Kidney epithelial cell (primary cell): ENCODE data around the gene DENND1A. TPM values are rescaled to one million over a fixed set of nuclear protein-coding genes. Genes with fewer than 3 reads are reported as not detected.

Experiments used
- DNase-seq: peaks from one replicate; pipeline ENCODE4 v3.0.0-alpha.2; 2010; ENCODE audit warnings: low read depth
- H3K27me3 ChIP-seq: 2 replicates; pipeline ENCODE4 v1.6.0; 2011; ENCODE audit warnings: low read length; ENCODE audit not compliant: control insufficient read depth, insufficient read depth
- H3K36me3 ChIP-seq: 2 replicates; pipeline ENCODE4 v1.5.1; 2011; ENCODE audit warnings: low read length; ENCODE audit not compliant: control insufficient read depth, insufficient read depth
- H3K4me3 ChIP-seq: 2 replicates; pipeline ENCODE4 v1.5.1; 2011; ENCODE audit warnings: low read depth, mild to moderate bottlenecking, control low read depth, low read length
- CTCF ChIP-seq: IDR thresholded peaks from 2 replicates; pipeline ENCODE4 v1.5.1; 2011; ENCODE audit warnings: mild to moderate bottlenecking, moderate library complexity, low read length, control low read depth, inconsistent platforms; ENCODE audit not compliant: insufficient read depth, poor library complexity, severe bottlenecking
- total RNA-seq: library from RNA; depleted of rRNA; stranded (reverse); fragments of >200 nt; gene quantifications from 2 replicates; pipeline ENCODE4 v1.2.3, GENCODE V29; 2015

The DENND1A gene
- total RNA-seq, 1 donor from 2014 or later = 14.5 TPM

DNA sequence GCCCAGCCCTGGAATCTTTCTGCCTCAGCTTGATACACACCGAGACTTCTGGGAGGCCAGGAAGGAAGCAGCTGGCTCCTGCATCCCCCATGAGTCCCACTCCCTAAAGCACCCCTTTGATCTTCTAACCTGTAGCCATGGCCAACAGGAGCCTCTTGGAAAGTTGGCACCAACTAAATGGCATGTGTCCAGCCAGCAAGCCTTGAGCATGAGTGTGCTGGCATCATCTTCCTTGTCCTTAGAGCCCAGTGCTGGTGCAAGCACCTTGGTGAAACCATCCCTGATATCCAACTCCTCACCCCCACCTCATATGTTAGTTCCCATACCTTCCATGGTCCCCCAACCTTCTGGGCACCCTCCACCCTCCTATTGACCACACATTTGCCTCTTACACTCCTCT is 443.5 kb downstream of the DENND1A start:
- H3K36me3 ChIP-seq = no peaks in the 10 kb centered on the region
- DNase-seq = no peak
- no peaks in the 10 kb centered on the region for H3K27me3 ChIP-seq
- no peak for TF ChIP-seq CTCF
- H3K4me3 ChIP-seq = no peak overlapping the region

DNA sequence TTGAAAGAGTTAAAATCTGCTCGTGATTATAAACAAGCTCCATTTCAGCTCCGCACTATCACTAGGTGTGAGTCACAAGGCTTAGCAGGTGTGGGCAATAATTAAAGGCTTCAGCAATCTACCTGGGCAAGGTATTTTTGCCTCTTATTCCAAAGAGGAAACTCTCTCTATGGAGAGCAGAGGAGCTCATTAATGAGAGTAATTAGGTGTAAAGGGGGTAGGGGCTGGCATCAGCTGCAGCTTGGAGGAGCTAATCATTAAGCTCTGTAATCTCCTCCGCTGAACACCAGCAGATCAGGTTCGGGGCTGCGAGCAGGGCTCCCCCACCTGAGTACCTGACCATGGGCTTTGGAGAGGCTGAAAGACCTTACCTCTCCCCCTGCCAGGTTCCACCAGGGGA is 444.7 kb downstream of the DENND1A start:
- Histone ChIP-seq H3K36me3 (no peaks in the 10 kb centered on the region), H3K4me3 (no peak overlapping the region), H3K27me3 (no peaks in the 10 kb centered on the region)
- no peak for DNase-seq
- no peak for TF ChIP-seq CTCF

GRCh38 chr9:123484130-123484529 is 445.8 kb downstream of the DENND1A start:
- H3K27me3 ChIP-seq = no peaks in the 10 kb centered on the region
- no peak overlapping the region for H3K4me3 ChIP-seq
- H3K36me3 ChIP-seq = no peaks in the 10 kb centered on the region
- DNase-seq = no peak
- TF ChIP-seq CTCF = no peak

DNA sequence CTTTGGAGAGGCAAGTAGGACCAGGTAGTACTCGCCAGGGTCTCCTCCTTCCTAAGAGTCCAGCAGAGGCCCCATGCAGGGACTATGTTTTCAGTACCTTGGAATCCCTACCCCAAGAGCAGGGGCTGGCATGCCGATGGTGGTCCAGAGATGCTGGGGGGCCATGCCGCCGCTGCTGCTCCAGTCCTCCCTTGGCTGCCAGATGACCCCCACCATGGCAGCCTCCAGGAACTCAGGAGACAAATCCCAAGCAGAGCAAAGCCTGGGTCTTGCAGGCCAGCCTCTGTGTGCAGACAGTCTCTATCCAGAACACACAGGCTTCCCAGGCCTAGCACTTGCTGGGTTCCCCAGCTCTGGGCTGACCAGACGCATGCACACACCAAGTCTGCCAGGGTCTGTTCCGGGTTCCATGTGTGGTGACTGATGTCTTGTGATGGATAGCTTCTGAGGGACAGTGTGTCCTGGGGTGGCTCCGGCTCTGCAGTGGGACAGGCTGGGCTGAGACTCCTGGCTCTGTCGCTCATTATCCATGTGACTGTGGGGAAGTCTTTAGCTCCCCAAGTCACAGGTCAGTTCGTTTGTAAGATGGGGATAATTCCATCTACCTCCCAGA is 446.6 kb downstream of the DENND1A start:
- no peak for DNase-seq
- Histone ChIP-seq H3K27me3 (no peaks in the 10 kb centered on the region), H3K36me3 (no peaks in the 10 kb centered on the region), H3K4me3 (no peak overlapping the region)
- TF ChIP-seq CTCF = no peak

DNA sequence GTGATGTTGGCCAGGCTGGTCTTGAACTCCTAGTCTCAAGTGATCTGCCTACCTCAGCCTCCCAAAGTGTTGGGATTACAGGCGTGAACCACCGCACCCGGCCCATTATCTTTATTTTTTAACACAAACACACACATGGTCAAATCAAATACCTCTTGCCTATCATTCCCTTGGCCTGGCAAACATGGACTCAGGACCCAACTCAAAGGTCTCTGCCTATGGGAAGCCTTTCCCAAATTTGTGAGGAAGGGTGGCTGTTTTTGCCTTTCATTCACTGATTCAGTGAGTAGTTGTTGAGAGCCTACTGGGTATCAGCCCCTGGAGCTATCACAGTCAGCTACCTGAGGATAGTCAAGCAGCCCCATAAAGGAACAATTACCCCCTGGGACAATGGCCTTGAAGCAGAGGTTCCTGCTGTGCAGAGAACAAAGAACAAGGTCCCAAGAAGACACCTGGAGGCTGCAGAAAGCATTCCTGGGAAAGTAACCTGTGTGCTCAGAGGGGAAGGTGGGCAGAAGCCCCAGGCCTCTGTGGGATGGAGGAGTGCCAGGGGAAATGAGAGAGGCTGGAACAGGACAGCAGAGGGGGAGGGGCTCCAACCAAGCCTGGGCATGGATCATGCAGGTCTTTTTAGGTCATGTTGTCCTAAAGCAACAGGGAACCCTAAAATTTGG is 447.5 kb downstream of the DENND1A start:
- no peak for TF ChIP-seq CTCF
- DNase-seq = no peak
- Histone ChIP-seq H3K4me3 (no peak overlapping the region), H3K36me3 (no peaks in the 10 kb centered on the region), H3K27me3 (no peaks in the 10 kb centered on the region)
